ENCODE measurements around the gene C16orf96. TPM values are rescaled to one million over a fixed set of nuclear protein-coding genes. Genes with fewer than 3 reads are reported as not detected.

The C16orf96 gene
- total and polyA plus RNA-seq, 2 of the 13 experiments (the other 11 are each of a cell fraction or from before 2014, with no cell fraction given): 0.03 TPM; not detected in 1

GRCh38 chr16:4510747-4511426, 45.3 kb upstream of the C16orf96 start (continued):
- no peak for TF ChIP-seq ZNF12 (CRISPR knock-in tag; IDR thresholded peaks at IDR 0.05)
- TF ChIP-seq ZNF280B (CRISPR knock-in tag; IDR thresholded peaks at IDR 0.05; ENCODE audit: borderline replicate concordance): 0 out of 2 replicates have a peak, but pooled peaks have one; percentile 3

GRCh38 chr16:4511441-4512082, 44.6 kb upstream of the C16orf96 start:
- Histone ChIP-seq H3K9ac (ENCODE audit: insufficient read depth, low read depth, low read length) (no peak overlapping the region), H3K36me3 (replicated peaks in 1 of 2; ENCODE audit: control insufficient read depth in 1 of 2, insufficient read depth in 2 of 2, low read length in 2 of 2) (peaks cover 33 to 70% of the 10 kb centered on the region in 2 experiments), H3K79me2 (ENCODE audit: insufficient read depth, low read length) (peaks cover 21% of the 10 kb centered on the region), H3K27me3 (ENCODE audit: control insufficient read depth in 1 of 2, insufficient read depth in 2 of 2, low read length in 2 of 2) (no peaks in the 10 kb centered on the region), H2AFZ (ENCODE audit: low read length) (no peak overlapping the region), H3K4me1 (ENCODE audit: insufficient read depth, low read length) (peaks cover 15% of the 10 kb centered on the region; the same call in 1 of the 2 replicates), H3K27ac (ENCODE audit: extremely low read length, insufficient read depth, low read length) (no peak overlapping the region), H3K9me3 (ENCODE audit: low read length) (no peaks in the 10 kb centered on the region), H3K4me2 (ENCODE audit: low read depth, low read length) (no peak overlapping the region), H3K4me3 (replicated peaks in 1 of 3; ENCODE audit: insufficient read depth in 1 of 3, low read depth in 2 of 3, low read length in 3 of 3) (no peak overlapping the region), H4K20me1 (ENCODE audit: insufficient read depth, low read length) (peaks cover 21% of the 10 kb centered on the region)
- ChIA-PET CTCF (ENCODE audit: low intra/inter-chr PET ratio, low total read pairs) (interaction anchor here (1.8 kb wide), 1 partner anchor 38 kb away, joined by 10 read pairs; no protein-coding TSS in a partner anchor), POLR2A (interaction anchor here (1.0 to 1.3 kb wide), 2 partner anchors 27 to 38 kb away, joined by 3 to 6 read pairs; partner anchors contain the start of gene CDIP1)
- 90% methylated on average over 3 of the region's 9 CpGs for WGBS (ENCODE audit: low lambda C conversion rate)
- in situ Hi-C loops (cut with HindIII; ENCODE audit: extremely low pct_ligation_motif_present, low pct_unique_long_range_greater_than_20kb) (loop anchor here (5.0 to 25.0 kb wide), 3 partner anchors 36 to 451 kb away; partner anchors contain the start of gene SEC14L5), intact Hi-C loops (cut with micrococcal nuclease; ENCODE audit: unreplicated experiment) (loop anchor here (2.0 kb wide), 2 partner anchors 37 to 73 kb away; no protein-coding TSS in a partner anchor)
- ATAC-seq (peak; percentile 81), DNase-seq (ENCODE audit: low spot score) (peak; percentile 60), FAIRE-seq (peak; percentile 47)
- BruUV-seq (replicated peaks): TSS peak; percentile 47
- TF ChIP-seq FOXO1 (CRISPR knock-in tag; IDR thresholded peaks at IDR 0.05) (peak; percentile 38; the same call in 1 of the 2 replicates), NPAS2 (CRISPR knock-in tag; IDR thresholded peaks at IDR 0.05; ENCODE audit: borderline replicate concordance) (no peak), ZBTB14 (CRISPR knock-in tag; IDR thresholded peaks at IDR 0.05) (no peak), STAG1 (CRISPR knock-in tag; IDR thresholded peaks at IDR 0.05) (peak; percentile 71), KIAA2018 (CRISPR knock-in tag; IDR thresholded peaks at IDR 0.05; ENCODE audit: borderline replicate concordance) (no peak)

Measured in HepG2 (cell line).